ENCODE data around the gene ENKD1. TPM values are rescaled to one million over a fixed set of nuclear protein-coding genes. Genes with fewer than 3 reads are reported as not detected.

ENKD1 gene
- polyA plus RNA-seq, 4 donors: 13.1 to 39.2 (median 19.1) TPM

GRCh38 chr16:67652578-67653127 lies 13.9 kb downstream of the ENKD1 start:
- DNase-seq (ENCODE audit: low read depth in 4 of 4, low spot score in 3 of 4): no peak

GRCh38 chr16:67651847-67652246 lies 14.7 kb downstream of the ENKD1 start:
- DNase-seq (ENCODE audit: low read depth in 4 of 4, low spot score in 3 of 4): no peak

- no peak for DNase-seq (ENCODE audit: low read depth in 4 of 4, low spot score in 3 of 4)
Observed at GRCh38 chr16:67651039-67651438, 15.5 kb downstream of the ENKD1 start.

GRCh38 chr16:67650023-67650422 lies 16.5 kb downstream of the ENKD1 start:
- no peak for DNase-seq (ENCODE audit: low read depth in 4 of 4, low spot score in 3 of 4)

- DNase-seq (ENCODE audit: low read depth in 4 of 4, low spot score in 3 of 4): no peak
Observed at GRCh38 chr16:67649494-67649931, 17.0 kb downstream of the ENKD1 start.

- DNase-seq (ENCODE audit: low read depth in 4 of 4, low spot score in 3 of 4): no peak
Observed at GRCh38 chr16:67648764-67649407, 17.7 kb downstream of the ENKD1 start.

GRCh38 chr16:67648088-67648763 lies 18.3 kb downstream of the ENKD1 start:
- no peak for DNase-seq (ENCODE audit: low read depth in 4 of 4, low spot score in 3 of 4)

- DNase-seq (ENCODE audit: low read depth in 4 of 4, low spot score in 3 of 4): no peak
Observed at GRCh38 chr16:67647681-67648080, 18.9 kb downstream of the ENKD1 start.

- DNase-seq (ENCODE audit: low read depth in 4 of 4, low spot score in 3 of 4): no peak
Observed at GRCh38 chr16:67647111-67647651, 19.4 kb downstream of the ENKD1 start.

- no peak for DNase-seq (ENCODE audit: low read depth in 4 of 4, low spot score in 3 of 4)
Observed at GRCh38 chr16:67645397-67646121, 21.0 kb downstream of the ENKD1 start.

- no peak for DNase-seq (ENCODE audit: low read depth in 4 of 4, low spot score in 3 of 4)
Observed at GRCh38 chr16:67644038-67644437, 22.5 kb downstream of the ENKD1 start.

- DNase-seq (ENCODE audit: low read depth in 4 of 4, low spot score in 3 of 4): no peak
Observed at GRCh38 chr16:67641779-67642708, 24.5 kb downstream of the ENKD1 start.

- DNase-seq (ENCODE audit: low read depth in 4 of 4, low spot score in 3 of 4): no peak
Observed at GRCh38 chr16:67637625-67638024, 28.9 kb downstream of the ENKD1 start.

GRCh38 chr16:67636713-67637112 lies 29.8 kb downstream of the ENKD1 start:
- DNase-seq (ENCODE audit: low read depth in 4 of 4, low spot score in 3 of 4): no peak

GRCh38 chr16:67632415-67633172 lies 34.0 kb downstream of the ENKD1 start:
- DNase-seq (ENCODE audit: low read depth in 4 of 4, low spot score in 3 of 4): no peak

- DNase-seq (ENCODE audit: low read depth in 4 of 4, low spot score in 3 of 4): no peak
Observed at GRCh38 chr16:67628216-67628615, 38.3 kb downstream of the ENKD1 start.

GRCh38 chr16:67613808-67614207 lies 52.7 kb downstream of the ENKD1 start:
- no peak for DNase-seq (ENCODE audit: low read depth in 4 of 4, low spot score in 3 of 4)

Data from left renal pelvis (tissue), 4 donors.